Gastrocnemius medialis (tissue), 4 donors: ENCODE measurements around the gene ZBTB49.

Source experiments
- POLR2A ChIP-seq, 2 donors: fragments of 450-650 bp; IDR thresholded peaks; one replicate each; pipeline ENCODE4 v1.6.1; 2017; ENCODE audit warnings: antibody characterized with exemption in 2 of 2, mild to moderate bottlenecking in 2 of 2, moderate library complexity in 2 of 2
- TF ChIP-seq, protein P1 (sequence below), 5 experiments: fragments of 450-650 bp in 3 of 5; fragments of 200-600 bp in 2 of 5; sonication (generic) in 2 of 5; IDR thresholded peaks in 4 of 5; conservative IDR thresholded peaks in 1 of 5; 1 replicate in 4 of 5; 2 replicates in 1 of 5; pipeline ENCODE4 v1.5.1; 2016 to 2019; ENCODE audit warnings: antibody characterized with exemption in 5 of 5, mild to moderate bottlenecking in 3 of 5, moderate library complexity in 3 of 5

DNA sequence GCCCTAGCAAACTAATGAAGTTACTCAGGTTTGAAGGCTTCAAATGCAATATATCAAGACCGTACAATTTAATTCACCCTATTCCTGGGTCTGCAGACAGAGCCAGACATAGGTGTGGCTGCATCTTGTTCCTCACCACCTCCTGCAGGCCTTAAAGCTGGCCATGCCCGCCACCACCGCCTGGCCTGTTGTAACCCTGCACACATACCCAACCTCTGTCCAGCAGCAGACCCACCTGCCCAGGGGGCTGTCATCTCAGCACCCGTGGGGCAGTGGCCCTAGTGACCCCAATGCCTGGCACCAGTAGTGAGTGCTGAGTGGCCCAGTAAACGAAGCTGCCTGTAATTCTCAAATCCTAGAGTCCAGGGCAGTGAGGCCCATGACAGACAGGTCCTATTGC lies 40.7 kb downstream of the ZBTB49 start:
- TF ChIP-seq POLR2A (IDR thresholded peaks at IDR 0.05), result no peak
- TF ChIP-seq, protein P1, sequence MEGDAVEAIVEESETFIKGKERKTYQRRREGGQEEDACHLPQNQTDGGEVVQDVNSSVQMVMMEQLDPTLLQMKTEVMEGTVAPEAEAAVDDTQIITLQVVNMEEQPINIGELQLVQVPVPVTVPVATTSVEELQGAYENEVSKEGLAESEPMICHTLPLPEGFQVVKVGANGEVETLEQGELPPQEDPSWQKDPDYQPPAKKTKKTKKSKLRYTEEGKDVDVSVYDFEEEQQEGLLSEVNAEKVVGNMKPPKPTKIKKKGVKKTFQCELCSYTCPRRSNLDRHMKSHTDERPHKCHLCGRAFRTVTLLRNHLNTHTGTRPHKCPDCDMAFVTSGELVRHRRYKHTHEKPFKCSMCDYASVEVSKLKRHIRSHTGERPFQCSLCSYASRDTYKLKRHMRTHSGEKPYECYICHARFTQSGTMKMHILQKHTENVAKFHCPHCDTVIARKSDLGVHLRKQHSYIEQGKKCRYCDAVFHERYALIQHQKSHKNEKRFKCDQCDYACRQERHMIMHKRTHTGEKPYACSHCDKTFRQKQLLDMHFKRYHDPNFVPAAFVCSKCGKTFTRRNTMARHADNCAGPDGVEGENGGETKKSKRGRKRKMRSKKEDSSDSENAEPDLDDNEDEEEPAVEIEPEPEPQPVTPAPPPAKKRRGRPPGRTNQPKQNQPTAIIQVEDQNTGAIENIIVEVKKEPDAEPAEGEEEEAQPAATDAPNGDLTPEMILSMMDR (IDR thresholded peaks at IDR 0.05 in 4 of 5, conservative IDR thresholded peaks at IDR 0.05 in 1 of 5), result no peak
